Gastrocnemius medialis (tissue), 4 donors: ENCODE results near the gene KIAA2012.

ENCODE experiments used
- POLR2A ChIP-seq, 2 donors: fragments of 450-650 bp; IDR thresholded peaks; one replicate each; pipeline ENCODE4 v1.6.1; 2017; ENCODE audit warnings: antibody characterized with exemption in 2 of 2, mild to moderate bottlenecking in 2 of 2, moderate library complexity in 2 of 2
- TF ChIP-seq, protein P1 (sequence below), 5 experiments: fragments of 450-650 bp in 3 of 5; fragments of 200-600 bp in 2 of 5; sonication (generic) in 2 of 5; IDR thresholded peaks in 4 of 5; conservative IDR thresholded peaks in 1 of 5; 1 replicate in 4 of 5; 2 replicates in 1 of 5; pipeline ENCODE4 v1.5.1; 2016 to 2019; ENCODE audit warnings: antibody characterized with exemption in 5 of 5, mild to moderate bottlenecking in 3 of 5, moderate library complexity in 3 of 5

DNA sequence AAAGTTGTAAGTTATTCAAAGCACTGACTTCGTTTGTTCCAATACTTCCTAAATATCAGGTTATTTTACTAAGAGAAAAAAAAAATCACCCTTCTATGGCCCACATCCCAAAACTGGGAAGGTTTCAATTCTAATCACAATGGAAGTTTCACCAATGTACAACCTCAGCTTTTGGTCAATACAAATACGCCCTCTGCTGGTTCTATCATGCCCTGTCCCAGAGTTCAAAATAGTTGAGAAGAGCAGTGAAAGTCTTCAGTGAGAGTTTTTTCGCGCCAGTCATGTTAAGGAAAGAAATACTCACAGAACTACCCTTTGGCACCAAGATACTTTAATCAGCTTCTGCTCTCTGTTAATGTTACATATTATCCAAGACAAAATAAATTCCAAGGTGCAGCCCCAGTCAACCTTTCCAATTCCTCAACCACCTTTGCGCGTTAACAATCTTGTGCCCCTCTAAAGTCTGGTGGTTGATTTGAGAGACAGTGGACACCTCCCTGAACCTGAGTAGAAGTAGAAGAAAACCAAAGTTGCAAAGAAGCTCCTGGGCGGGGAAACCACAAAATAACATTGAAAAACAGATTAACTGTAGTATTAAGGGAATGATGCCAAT lies 105.4 kb downstream of the KIAA2012 start:
- TF ChIP-seq POLR2A (IDR thresholded peaks at IDR 0.05), result no peak
- TF ChIP-seq, protein P1, sequence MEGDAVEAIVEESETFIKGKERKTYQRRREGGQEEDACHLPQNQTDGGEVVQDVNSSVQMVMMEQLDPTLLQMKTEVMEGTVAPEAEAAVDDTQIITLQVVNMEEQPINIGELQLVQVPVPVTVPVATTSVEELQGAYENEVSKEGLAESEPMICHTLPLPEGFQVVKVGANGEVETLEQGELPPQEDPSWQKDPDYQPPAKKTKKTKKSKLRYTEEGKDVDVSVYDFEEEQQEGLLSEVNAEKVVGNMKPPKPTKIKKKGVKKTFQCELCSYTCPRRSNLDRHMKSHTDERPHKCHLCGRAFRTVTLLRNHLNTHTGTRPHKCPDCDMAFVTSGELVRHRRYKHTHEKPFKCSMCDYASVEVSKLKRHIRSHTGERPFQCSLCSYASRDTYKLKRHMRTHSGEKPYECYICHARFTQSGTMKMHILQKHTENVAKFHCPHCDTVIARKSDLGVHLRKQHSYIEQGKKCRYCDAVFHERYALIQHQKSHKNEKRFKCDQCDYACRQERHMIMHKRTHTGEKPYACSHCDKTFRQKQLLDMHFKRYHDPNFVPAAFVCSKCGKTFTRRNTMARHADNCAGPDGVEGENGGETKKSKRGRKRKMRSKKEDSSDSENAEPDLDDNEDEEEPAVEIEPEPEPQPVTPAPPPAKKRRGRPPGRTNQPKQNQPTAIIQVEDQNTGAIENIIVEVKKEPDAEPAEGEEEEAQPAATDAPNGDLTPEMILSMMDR (IDR thresholded peaks at IDR 0.05 in 4 of 5, conservative IDR thresholded peaks at IDR 0.05 in 1 of 5), result peak; percentile 75 to 88 (median 79)
